NCI-H2171 treated with DMSO at 0.1 percent for 48 hours (cell line): ENCODE measurements around the gene POLG.

ENCODE experiments used
- DNase-seq: peaks from one replicate; lab custom pipeline; 2025; lab: John Stamatoyannopoulos, UW

The POLG gene

GRCh38 chr15:89370120-89370977 lies 35.7 kb upstream of the POLG start:
- DNase-seq, result no peak

- no peak for DNase-seq
These were observed 34.8 kb upstream of the POLG start for GRCh38 chr15:89369341-89369947.

DNA sequence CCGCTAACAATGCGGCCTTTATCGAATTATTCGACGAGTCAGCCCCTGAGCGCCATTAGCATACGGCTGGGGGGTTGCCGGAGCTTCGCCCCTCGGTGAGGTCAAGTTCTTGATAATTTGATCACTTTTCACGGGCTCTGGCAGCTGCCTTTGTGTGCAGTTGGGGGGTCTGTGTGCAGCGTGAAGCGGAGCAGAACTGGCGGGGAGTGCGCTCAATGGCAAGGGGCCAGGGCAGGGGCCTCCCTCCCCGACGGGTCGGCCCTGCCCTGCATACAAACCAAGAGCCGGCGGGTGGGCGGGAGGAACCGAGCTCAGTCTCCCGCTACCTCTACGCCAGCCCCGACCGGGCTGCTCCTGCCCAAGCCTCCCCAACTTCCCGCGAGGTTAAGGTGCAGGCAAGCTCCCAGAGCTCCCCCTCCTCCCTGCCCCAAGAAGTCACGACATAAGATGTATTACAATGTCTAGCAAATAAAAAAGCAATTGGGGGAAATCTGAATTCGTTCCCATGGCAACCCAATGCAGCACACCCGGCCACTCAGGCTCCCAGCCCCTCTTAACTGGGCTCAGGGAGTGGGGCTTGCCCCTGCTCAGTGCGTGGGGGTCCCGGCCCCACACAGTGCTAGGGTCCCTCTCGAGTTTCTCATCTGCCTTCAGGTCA lies 34.1 kb upstream of the POLG start:
- no peak for DNase-seq

GRCh38 chr15:89367485-89368451 lies 33.1 kb upstream of the POLG start:
- no peak for DNase-seq

GRCh38 chr15:89366656-89367393 lies 32.2 kb upstream of the POLG start:
- DNase-seq, result no peak

GRCh38 chr15:89365462-89366065 lies 30.9 kb upstream of the POLG start:
- no peak for DNase-seq

DNA sequence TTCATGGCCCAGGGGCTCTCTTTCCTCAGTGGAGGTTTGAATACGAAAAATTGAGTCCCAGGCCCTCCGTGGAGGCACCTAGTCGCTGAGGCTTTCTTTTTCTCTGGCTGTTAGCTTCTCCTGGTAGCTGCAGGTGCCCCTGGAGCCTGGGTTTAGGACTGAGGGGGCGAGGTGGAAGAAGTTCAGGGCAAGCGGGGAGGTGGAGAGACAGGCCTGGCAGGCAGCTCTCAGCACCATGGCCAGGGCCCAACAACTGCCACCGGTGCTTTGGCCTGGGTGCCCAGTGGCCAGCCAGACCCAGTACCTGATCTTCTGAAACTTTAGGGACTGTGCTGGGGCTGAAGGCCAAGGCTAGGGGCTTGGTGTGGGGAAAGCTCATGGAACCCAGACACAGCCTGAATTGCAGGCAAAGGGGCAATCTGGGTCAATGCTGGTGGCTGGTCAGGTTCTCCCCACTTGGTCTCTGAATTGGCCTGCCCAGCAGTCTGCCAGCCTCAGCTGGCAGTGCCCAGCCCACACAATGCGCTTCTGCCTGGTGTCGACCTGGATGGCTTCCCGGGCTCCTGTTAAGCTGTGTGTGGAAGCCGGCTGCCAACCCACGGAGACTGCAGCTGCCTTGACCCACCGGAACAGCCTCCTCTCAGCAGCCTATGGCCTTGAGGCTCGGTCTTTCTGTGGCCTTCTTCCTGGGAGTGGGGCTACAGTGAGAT lies 30.3 kb upstream of the POLG start:
- DNase-seq, result no peak

DNA sequence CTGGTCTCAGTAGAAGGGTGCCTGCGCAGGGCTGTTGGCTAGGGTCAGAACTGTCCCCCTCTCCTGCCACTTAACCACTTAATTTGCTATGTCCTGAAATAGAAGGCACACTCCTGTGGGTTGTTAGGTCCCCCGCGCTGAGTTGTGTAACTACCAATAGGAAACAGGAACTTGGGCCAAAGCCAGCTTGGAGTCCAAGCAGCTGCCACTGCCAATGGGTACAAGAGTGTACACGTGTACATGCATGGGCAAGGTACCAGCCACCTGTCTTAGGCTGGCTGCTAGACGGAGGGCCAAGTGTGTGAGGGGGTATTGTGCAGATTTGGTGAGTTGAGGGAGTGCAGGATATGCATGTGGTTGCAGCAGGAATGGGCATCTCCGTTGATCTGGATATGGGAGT lies 29.7 kb upstream of the POLG start:
- DNase-seq, result peak; percentile 90

GRCh38 chr15:89363770-89364169 lies 29.1 kb upstream of the POLG start:
- no peak for DNase-seq

- DNase-seq, result no peak
These were observed 28.5 kb upstream of the POLG start for GRCh38 chr15:89363133-89363532.

GRCh38 chr15:89362203-89363101 lies 27.8 kb upstream of the POLG start:
- peak; percentile 81 for DNase-seq

- DNase-seq, result peak; percentile 62
These were observed 27.0 kb upstream of the POLG start for GRCh38 chr15:89361451-89362202.

DNA sequence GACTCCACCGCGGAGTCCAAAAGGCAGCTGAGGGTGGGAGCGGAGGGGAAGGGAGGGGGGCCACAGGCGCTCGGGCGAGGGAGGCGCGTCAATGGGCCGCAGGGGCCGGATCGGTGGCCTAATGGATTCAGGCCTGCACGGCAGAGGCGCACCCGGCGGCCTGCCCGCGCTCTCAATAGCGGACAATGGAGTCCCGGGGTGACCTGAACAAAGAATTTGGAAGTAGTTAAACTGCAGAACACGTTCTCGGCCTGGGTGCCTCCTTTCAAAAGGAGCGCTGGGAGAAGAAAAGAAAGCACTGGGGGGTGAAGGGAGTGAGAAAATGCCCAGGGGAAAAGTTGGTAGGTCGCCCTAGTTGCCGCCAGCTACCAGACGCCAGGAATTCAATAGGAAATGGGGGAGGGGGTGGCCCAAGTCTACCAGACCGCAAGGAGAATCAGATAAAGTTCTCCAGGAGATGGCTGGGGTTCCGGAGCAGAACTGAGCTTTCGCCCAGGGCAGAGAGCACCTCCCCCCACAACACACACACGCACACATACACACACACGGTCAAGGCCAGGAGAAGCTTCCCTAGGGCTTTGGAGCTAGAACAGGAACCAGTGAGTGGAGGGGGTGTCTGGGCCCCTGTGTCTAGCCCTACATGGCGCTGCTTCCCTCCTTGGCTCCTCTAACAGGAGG lies 25.8 kb upstream of the POLG start:
- DNase-seq, result no peak

GRCh38 chr15:89359471-89360293 lies 25.1 kb upstream of the POLG start:
- no peak for DNase-seq

- peak; percentile 89 for DNase-seq
These were observed 24.3 kb upstream of the POLG start for GRCh38 chr15:89358755-89359439.

DNA sequence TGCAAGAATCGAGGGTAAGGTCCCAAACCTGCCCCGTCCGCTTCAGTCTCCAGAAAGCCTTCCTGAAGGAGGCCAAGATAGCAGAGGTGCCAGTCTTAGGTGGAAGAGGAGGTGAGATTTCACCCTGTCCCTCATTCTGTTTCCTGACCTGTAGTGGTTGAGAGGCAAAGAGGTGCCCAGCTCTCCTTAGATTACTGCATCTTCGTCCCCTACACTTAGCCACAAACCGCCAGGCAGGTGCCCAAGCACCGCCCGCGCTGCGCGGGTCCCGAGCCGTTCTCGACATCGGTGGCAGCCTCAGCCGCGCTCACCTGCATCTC lies 23.8 kb upstream of the POLG start:
- no peak for DNase-seq
